B cell (primary cell): Measurements from ENCODE around the gene PYM1. TPM values are rescaled to one million over a fixed set of nuclear protein-coding genes. Genes with fewer than 3 reads are reported as not detected.

ENCODE experiments used
- ATAC-seq: fragments of 200-7000 bp; cut with Tn5 transposase; one replicate; pipeline ENCODE4 v1.10.0; 2021; ENCODE audit warnings: low read depth, mild to moderate bottlenecking, moderate number of reproducible peaks, moderate library complexity
- CTCF ChIA-PET: fragments of 350-600 bp; sonication (Branson Sonifier 250); formaldehyde crosslinking; loops from one replicate; lab custom pipeline; 2021; ENCODE audit warnings: antibody characterized with exemption, inconsistent platforms; lab: Charles Lee
- POLR2A ChIA-PET: fragments of 350-600 bp; sonication (Branson Sonifier 250); formaldehyde crosslinking; loops from one replicate; lab custom pipeline; 2021; ENCODE audit warnings: antibody characterized with exemption; lab: Charles Lee
- DNase-seq: peaks from one replicate; pipeline ENCODE4 v3.0.0; 2013
- H2AFZ ChIP-seq: 2 replicates; pipeline ENCODE4 v1.6.1; 2012; ENCODE audit warnings: mild to moderate bottlenecking, low read depth, low read length; ENCODE audit not compliant: insufficient read depth, poor library complexity, severe bottlenecking
- H3K27ac ChIP-seq, 2 donors: 1 replicate in 1 of 2; 2 replicates in 1 of 2; pipeline ENCODE4 v1.5.1; 2012 to 2013; ENCODE audit warnings: low read length in 2 of 2, mild to moderate bottlenecking in 2 of 2, moderate library complexity in 1 of 2
- H3K27me3 ChIP-seq, 4 experiments: fragments of 200-600 bp in 1 of 4; sonication (generic) in 1 of 4; replicated peaks in 1 of 4; 1 replicate in 2 of 4; 2 replicates in 2 of 4; pipeline versions ENCODE4 v1.6.1 to v1.7.0; 2013 to 2016; ENCODE audit warnings: low read length in 3 of 4, mild to moderate bottlenecking in 2 of 4, mixed read lengths in 1 of 4, moderate library complexity in 1 of 4; ENCODE audit not compliant: insufficient read depth in 4 of 4, control insufficient read depth in 3 of 4; ENCODE audit errors: control extremely low read depth in 1 of 4
- H3K36me3 ChIP-seq, 2 experiments: replicated peaks in 1 of 2; 1 replicate in 1 of 2; 2 replicates in 1 of 2; pipeline versions ENCODE4 v1.6.1 to v1.7.1; 2013; ENCODE audit warnings: low read length in 1 of 2; ENCODE audit not compliant: insufficient read depth in 2 of 2, control insufficient read depth in 1 of 2; ENCODE audit errors: control extremely low read depth in 1 of 2, extremely low read depth in 1 of 2
- H3K4me1 ChIP-seq, 2 donors: fragments of 200-600 bp in 1 of 2; sonication (generic) in 1 of 2; 1 replicate in 1 of 2; 2 replicates in 1 of 2; pipeline versions ENCODE4 v1.5.1 to v1.6.1; 2013 to 2017; ENCODE audit warnings: low read length in 2 of 2; ENCODE audit not compliant: control insufficient read depth in 2 of 2, insufficient read depth in 2 of 2
- H3K4me2 ChIP-seq: replicated peaks from 2 replicates; pipeline ENCODE3; 2012; ENCODE audit warnings: mild to moderate bottlenecking, low read depth, low read length; ENCODE audit not compliant: poor library complexity, severe bottlenecking
- H3K4me3 ChIP-seq, 5 experiments: fragments of 200-600 bp in 1 of 5; sonication (generic) in 1 of 5; 1 replicate in 3 of 5; 2 replicates in 2 of 5; pipeline versions ENCODE4 v1.5.1 to v1.7.0; 2011 to 2016; ENCODE audit warnings: low read length in 4 of 5, mild to moderate bottlenecking in 4 of 5, low read depth in 2 of 5, control low read depth in 1 of 5, moderate library complexity in 1 of 5; ENCODE audit not compliant: insufficient read depth in 1 of 5; ENCODE audit errors: control extremely low read depth in 1 of 5, extremely low read depth in 1 of 5
- H3K79me2 ChIP-seq: fragments of 200-600 bp; sonication (generic); one replicate; pipeline ENCODE4 v1.6.0; 2016; ENCODE audit warnings: low read length; ENCODE audit not compliant: control insufficient read depth, insufficient read depth
- H3K9ac ChIP-seq: fragments of 200-600 bp; sonication (generic); 2 replicates; pipeline ENCODE4 v1.6.1; 2017; ENCODE audit warnings: mild to moderate bottlenecking, low read length, moderate library complexity
- H3K9me3 ChIP-seq, 3 donors: one replicate each; pipeline versions ENCODE4 v1.6.1 to v1.7.1; 2013; ENCODE audit warnings: low read length in 2 of 3; ENCODE audit not compliant: control insufficient read depth in 2 of 3, insufficient read depth in 1 of 3; ENCODE audit errors: control extremely low read depth in 1 of 3
- H4K20me1 ChIP-seq: 2 replicates; pipeline ENCODE4 v1.6.0; 2012; ENCODE audit warnings: mild to moderate bottlenecking, low read length; ENCODE audit not compliant: insufficient read depth, control insufficient read depth, poor library complexity, severe bottlenecking
- H3K27ac Mint-ChIP-seq: one replicate; pipeline ENCODE4 v1.8.0; 2021; ENCODE audit warnings: mixed read lengths
- H3K27me3 Mint-ChIP-seq: one replicate; pipeline ENCODE4 v1.8.0; 2021; ENCODE audit warnings: mixed read lengths
- H3K4me1 Mint-ChIP-seq: one replicate; pipeline ENCODE4 v1.8.0; 2021; ENCODE audit warnings: mixed read lengths
- H3K4me3 Mint-ChIP-seq: one replicate; pipeline ENCODE4 v1.8.0; 2021; ENCODE audit warnings: mixed read lengths
- H3K9me3 Mint-ChIP-seq: one replicate; pipeline ENCODE4 v1.8.0; 2022; ENCODE audit warnings: mixed read lengths; ENCODE audit not compliant: insufficient read depth
- CTCF ChIP-seq: fragments of 200-600 bp; IDR thresholded peaks from one replicate; pipeline ENCODE4 v1.8.0; 2022; ENCODE audit warnings: antibody characterized with exemption, mild to moderate bottlenecking
- EZH2 ChIP-seq: IDR thresholded peaks from 2 replicates; pipeline ENCODE4 v1.6.1; 2012; ENCODE audit warnings: borderline replicate concordance, low read depth, mild to moderate bottlenecking, moderate library complexity, low read length; ENCODE audit not compliant: insufficient read depth, poor library complexity, severe bottlenecking
- WGBS: methylation state at CpG from one replicate; pipeline ENCODE4 v1.1.5; 2013; ENCODE audit warnings: missing lambda C conversion rate; ENCODE audit not compliant: insufficient coverage; 5-methylcytosine and 5-hydroxymethylcytosine counted together
- intact Hi-C: fragments of 100-400 bp; cut with micrococcal nuclease; formaldehyde crosslinking; loops from one replicate; pipeline ENCODE4 v1.10.0; 2022
- polyA plus RNA-seq: library from polyadenylated mRNA; depleted of rRNA; stranded (reverse); fragments of >200 nt; gene quantifications from 2 replicates; pipeline ENCODE4 v1.2.3, GENCODE V29; 2012
- total RNA-seq, 2 donors: library from RNA; stranded (reverse); fragments of 120-200 nt in 1 of 2; gene quantifications; 1 replicate in 1 of 2; 2 replicates in 1 of 2; pipeline versions ENCODE4 v1.2.3 to v1.2.4, GENCODE V29; 2013 to 2022

PYM1 gene
- total and polyA plus RNA-seq, 2 donors (not counting 1 experiment from before 2014, with no cell fraction given) = 22.5 to 39.2 TPM

GRCh38 chr12:55935738-55936151 is 8.1 kb upstream of the PYM1 start:
- no peak overlapping the region for H2AFZ ChIP-seq
- ATAC-seq = no peak
- peaks cover 1 to 69% of the 10 kb centered on the region in 2 experiments for H3K36me3 ChIP-seq
- peak overlapping the region; percentile 21 for H3K27ac Mint-ChIP-seq
- H3K9ac ChIP-seq = no peak overlapping the region
- H3K4me3 Mint-ChIP-seq = no peak overlapping the region
- intact Hi-C loops = no loop called here
- WGBS = 96% methylated on average over 22 of the region's 26 CpGs
- H3K27me3 Mint-ChIP-seq = no peaks in the 10 kb centered on the region
- POLR2A ChIA-PET = no interaction called here
- H3K27ac ChIP-seq = no peak overlapping the region
- H3K4me2 ChIP-seq = no peak overlapping the region
- no peaks in the 10 kb centered on the region for H3K27me3 ChIP-seq
- H3K9me3 ChIP-seq = no peaks in the 10 kb centered on the region
- H3K4me1 Mint-ChIP-seq = peaks cover 54% of the 10 kb centered on the region
- peaks cover 26% of the 10 kb centered on the region for H4K20me1 ChIP-seq
- DNase-seq = no peak
- H3K79me2 ChIP-seq = peaks cover 56% of the 10 kb centered on the region
- no peaks in the 10 kb centered on the region for H3K9me3 Mint-ChIP-seq
- TF ChIP-seq CTCF = no peak
- no peak for TF ChIP-seq EZH2
- peaks cover 31 to 40% of the 10 kb centered on the region in 2 donors for H3K4me1 ChIP-seq
- CTCF ChIA-PET = interaction anchor here (1.0 to 8.7 kb wide), 3 partner anchors 10 to 196 kb away, joined by 3 to 112 read pairs (median 9); no protein-coding TSS in a partner anchor
- H3K4me3 ChIP-seq = no peak overlapping the region

- H3K4me1 Mint-ChIP-seq = peaks cover 52% of the 10 kb centered on the region
- Histone ChIP-seq H3K79me2 (peaks cover 50% of the 10 kb centered on the region), H3K27me3 (no peaks in the 10 kb centered on the region)
Observed at GRCh38 chr12:55934773-55935172, 7.1 kb upstream of the PYM1 start.

More at GRCh38 chr12:55934773-55935172, 7.1 kb upstream of the PYM1 start:
- Histone ChIP-seq H3K36me3 (peaks cover 0 to 59% of the 10 kb centered on the region in 2 experiments), H3K9ac (no peak overlapping the region), H3K4me3 (no peak overlapping the region), H4K20me1 (peaks cover 21% of the 10 kb centered on the region), H3K9me3 (no peaks in the 10 kb centered on the region), H3K4me2 (no peak overlapping the region), H3K27ac (peak overlapping the region in 1 of 2 donors; percentile 8), H2AFZ (no peak overlapping the region), H3K4me1 (peaks cover 32 to 40% of the 10 kb centered on the region in 2 donors)
- no peaks in the 10 kb centered on the region for H3K27me3 Mint-ChIP-seq
- TF ChIP-seq EZH2 (no peak), CTCF (no peak)
- 100% methylated on average over 1 of the region's 1 CpG for WGBS
- ChIA-PET POLR2A (interaction anchor here (0.5 kb wide), 2 partner anchors 12 to 19 kb away, joined by 3 read pairs; no protein-coding TSS in a partner anchor), CTCF (interaction anchor here (0.7 to 8.7 kb wide), 5 partner anchors 9 to 195 kb away, joined by 3 to 112 read pairs (median 4); no protein-coding TSS in a partner anchor)
- no peaks in the 10 kb centered on the region for H3K9me3 Mint-ChIP-seq
- ATAC-seq (no peak), DNase-seq (no peak)
- peak overlapping the region; percentile 21 for H3K27ac Mint-ChIP-seq
- no peak overlapping the region for H3K4me3 Mint-ChIP-seq
- intact Hi-C loops = no loop called here
